ENCODE results near the gene HSPB1. TPM values are rescaled to one million over a fixed set of nuclear protein-coding genes. Genes with fewer than 3 reads are reported as not detected.

Gene HSPB1
- total and polyA plus RNA-seq, 2 of the 13 experiments (the other 11 are each of a cell fraction or from before 2014, with no cell fraction given): 21.0 to 38.6 TPM

DNA sequence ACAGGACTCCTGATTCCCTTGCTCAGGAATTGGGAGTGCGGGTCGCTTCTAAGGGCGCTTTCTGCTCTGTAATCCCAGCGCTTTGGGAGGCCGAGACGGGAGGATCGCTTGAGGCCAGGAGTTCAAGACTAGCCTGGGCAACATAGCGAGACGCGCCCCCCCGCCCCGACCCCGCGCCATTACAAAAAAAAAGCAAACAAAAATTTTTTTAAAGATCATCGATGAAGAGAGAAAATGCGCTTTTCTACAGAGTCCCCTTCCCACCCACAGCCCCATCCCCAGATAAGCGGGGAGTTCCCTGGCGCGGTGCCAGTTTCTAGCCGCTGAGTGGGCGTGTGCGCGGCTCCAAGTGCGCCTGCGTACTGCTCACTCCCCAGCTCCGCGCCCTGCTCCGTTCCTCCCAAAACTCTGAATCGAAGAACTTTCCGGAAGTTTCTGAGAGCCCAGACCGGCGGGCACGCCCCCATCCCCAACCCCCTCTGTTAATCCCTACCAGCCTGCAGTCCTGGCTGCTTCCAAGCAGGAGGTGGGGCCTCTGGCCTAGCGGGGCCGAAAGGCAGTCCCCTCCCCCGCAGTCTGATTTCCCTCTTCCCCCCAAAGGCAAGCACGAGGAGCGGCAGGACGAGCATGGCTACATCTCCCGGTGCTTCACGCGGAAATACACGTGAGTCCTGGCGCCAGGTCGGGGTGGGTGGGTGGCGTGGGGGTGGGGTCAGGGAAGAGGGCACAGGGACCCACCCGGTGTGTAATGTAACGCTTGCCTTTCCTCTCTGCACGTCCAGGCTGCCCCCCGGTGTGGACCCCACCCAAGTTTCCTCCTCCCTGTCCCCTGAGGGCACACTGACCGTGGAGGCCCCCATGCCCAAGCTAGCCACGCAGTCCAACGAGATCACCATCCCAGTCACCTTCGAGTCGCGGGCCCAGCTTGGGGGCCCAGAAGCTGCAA lies 1.0 kb downstream of the HSPB1 start (continued):
- TF ChIP-seq ELK4 (CRISPR knock-in tag; IDR thresholded peaks at IDR 0.05; ENCODE audit: borderline replicate concordance) (no peak), ZFP36L1 (CRISPR knock-in tag; IDR thresholded peaks at IDR 0.05) (no peak), ZNF83 (CRISPR knock-in tag; IDR thresholded peaks at IDR 0.05; ENCODE audit: borderline replicate concordance) (no peak), GATAD2A (CRISPR knock-in tag; IDR thresholded peaks at IDR 0.05) (peak; percentile 49; the same call in 1 of the 2 replicates), PRMT3 (CRISPR knock-in tag; IDR thresholded peaks at IDR 0.05; ENCODE audit: borderline replicate concordance, low read depth) (no peak), ZMYM4 (CRISPR knock-in tag; IDR thresholded peaks at IDR 0.05) (no peak), HMGXB4 (CRISPR knock-in tag; IDR thresholded peaks at IDR 0.05; ENCODE audit: borderline replicate concordance in 1 of 2, low read depth in 1 of 2) (no peak), TCF7L2 (IDR thresholded peaks at IDR 0.05; ENCODE audit: low read depth, low read length) (no peak), TBL1XR1 (IDR thresholded peaks at IDR 0.05; ENCODE audit: borderline replicate concordance, low read length, partially characterized antibody) (no peak), IKZF4 (CRISPR knock-in tag; IDR thresholded peaks at IDR 0.05; ENCODE audit: borderline replicate concordance, low read depth, not compliant biosample characterization) (no peak), ZNF646 (CRISPR knock-in tag; IDR thresholded peaks at IDR 0.05) (no peak), MLLT10 (CRISPR knock-in tag; IDR thresholded peaks at IDR 0.05) (no peak)
- TF ChIP-seq, protein P1, sequence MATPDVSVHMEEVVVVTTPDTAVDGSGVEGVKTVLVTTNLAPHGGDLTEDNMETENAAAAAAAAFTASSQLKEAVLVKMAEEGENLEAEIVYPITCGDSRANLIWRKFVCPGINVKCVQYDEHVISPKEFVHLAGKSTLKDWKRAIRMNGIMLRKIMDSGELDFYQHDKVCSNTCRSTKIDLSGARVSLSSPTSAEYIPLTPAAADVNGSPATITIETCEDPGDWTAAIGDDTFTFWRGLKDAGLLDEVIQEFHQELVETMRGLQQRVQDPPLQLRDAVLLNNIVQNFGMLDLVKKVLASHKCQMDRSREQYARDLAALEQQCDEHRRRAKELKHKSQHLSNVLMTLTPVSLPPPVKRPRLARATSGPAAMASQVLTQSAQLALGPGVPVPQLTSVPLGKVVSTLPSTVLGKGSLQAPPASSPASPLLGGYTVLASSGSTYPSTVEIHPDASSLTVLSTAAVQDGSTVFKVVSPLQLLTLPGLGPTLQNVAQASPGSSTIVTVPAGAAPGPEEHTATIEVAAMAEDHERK (CRISPR knock-in tag; IDR thresholded peaks at IDR 0.05; ENCODE audit: low read depth): no peak

Measured in HepG2 (cell line).